BE2C (cell line): Measurements from ENCODE around the gene ZNF782.
"Not testable (repeated sequence)": the region's sequence is repeated elsewhere in the genome, so short reads cannot be mapped to it uniquely, and the experiment has no call there.

Source experiments
- DNase-seq: peaks from one replicate; pipeline ENCODE4 v3.0.0-alpha.2; 2020
- H3K27me3 ChIP-seq: fragments of 250-450 bp; sonication (Bioruptor Pico); 2 replicates; pipeline ENCODE4 v1.5.1; 2020; ENCODE audit warnings: mild to moderate bottlenecking
- H3K36me3 ChIP-seq: fragments of 250-450 bp; sonication (Bioruptor Pico); 2 replicates; pipeline ENCODE4 v1.5.1; 2020; ENCODE audit warnings: mild to moderate bottlenecking
- H3K4me1 ChIP-seq: fragments of 250-450 bp; sonication (Bioruptor Pico); 2 replicates; pipeline ENCODE4 v1.5.1; 2020
- H3K4me3 ChIP-seq: 2 replicates; pipeline ENCODE4 v1.5.1; 2011; ENCODE audit warnings: low read depth, low read length
- H3K9me3 ChIP-seq: fragments of 250-450 bp; sonication (Bioruptor Pico); 2 replicates; pipeline ENCODE4 v1.5.1; 2020
- CTCF ChIP-seq: IDR thresholded peaks from 2 replicates; pipeline ENCODE4 v1.5.1; 2012; ENCODE audit warnings: mild to moderate bottlenecking, low read depth, low read length

ZNF782 gene

GRCh38 chr9:96868709-96869108, 14.4 kb upstream of the ZNF782 start:
- TF ChIP-seq CTCF, result no peak
- no peaks in the 10 kb centered on the region for H3K4me1 ChIP-seq
- H3K9me3 ChIP-seq, result no peaks in the 10 kb centered on the region
- H3K27me3 ChIP-seq, result peaks cover 14% of the 10 kb centered on the region
- no peaks in the 10 kb centered on the region for H3K36me3 ChIP-seq
- no peak overlapping the region for H3K4me3 ChIP-seq
- DNase-seq, result no peak

- no peak for DNase-seq
- H3K9me3 ChIP-seq, result no peaks in the 10 kb centered on the region
- H3K4me3 ChIP-seq, result no peak overlapping the region
- no peaks in the 10 kb centered on the region for H3K4me1 ChIP-seq
- H3K36me3 ChIP-seq, result no peaks in the 10 kb centered on the region
- no peak for TF ChIP-seq CTCF
- H3K27me3 ChIP-seq, result peaks cover 15% of the 10 kb centered on the region
These were observed 12.9 kb upstream of the ZNF782 start for GRCh38 chr9:96867079-96867804.

DNA sequence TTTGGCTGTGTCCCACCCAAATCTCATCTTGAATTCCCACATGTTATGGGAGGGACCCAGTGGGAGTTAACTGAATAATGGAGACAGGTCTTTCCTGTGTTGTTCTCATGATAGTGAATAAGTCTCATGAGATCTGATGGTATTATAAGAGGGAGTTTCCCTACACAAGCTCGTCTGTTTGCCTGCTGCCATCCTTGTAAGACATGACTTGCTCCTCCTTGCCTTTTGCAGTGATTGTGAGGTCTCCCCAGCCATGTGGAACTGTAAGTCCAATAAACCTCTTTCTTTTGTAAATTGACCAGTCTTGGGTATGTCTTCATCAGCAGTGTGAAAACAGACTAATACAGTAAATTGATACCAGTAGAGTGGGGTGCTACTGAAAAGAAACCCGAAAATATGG, 10.9 kb upstream of the ZNF782 start:
- not testable (repeated sequence) for H3K4me1 ChIP-seq, H3K9me3 ChIP-seq, H3K36me3 ChIP-seq, H3K4me3 ChIP-seq, DNase-seq
- peaks cover 15% of the 10 kb centered on the region for H3K27me3 ChIP-seq

DNA sequence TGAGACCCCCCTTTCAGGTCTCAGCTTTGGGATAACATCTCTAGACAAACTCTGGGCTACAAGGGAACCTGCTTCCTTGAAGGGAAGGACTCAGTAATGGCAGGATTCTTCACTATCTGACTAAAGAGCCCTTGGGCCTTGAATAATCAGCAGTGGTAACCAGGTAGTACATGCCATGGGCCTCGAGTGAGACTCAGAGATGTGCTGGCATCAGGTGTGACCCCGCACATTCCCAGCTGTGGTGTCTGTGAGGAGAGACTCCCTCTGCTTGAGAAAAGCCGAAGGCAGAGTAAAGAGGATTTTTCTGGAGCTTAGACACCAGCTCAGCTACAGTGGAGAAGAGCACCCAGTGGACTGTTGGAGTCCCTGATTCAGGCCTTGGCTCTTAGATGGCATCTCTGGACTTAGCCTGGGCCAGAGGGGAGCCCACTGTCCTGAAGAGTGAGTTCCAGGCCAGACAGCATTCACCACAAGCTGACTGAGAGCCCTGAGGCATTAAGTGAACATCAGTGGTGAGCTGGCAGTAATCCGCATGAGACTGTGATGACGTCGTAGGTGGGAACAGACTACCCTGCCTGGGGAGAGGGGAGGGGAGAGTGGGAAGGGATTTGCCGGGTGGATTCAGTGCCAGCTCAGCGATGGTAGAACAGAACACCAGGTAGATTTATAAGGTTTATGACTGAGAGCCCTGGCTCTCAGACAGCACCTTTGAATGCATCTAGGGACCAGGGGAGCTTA, 5.3 kb upstream of the ZNF782 start:
- Histone ChIP-seq H3K36me3 (no peaks in the 10 kb centered on the region), H3K9me3 (no peaks in the 10 kb centered on the region), H3K27me3 (peaks cover 7% of the 10 kb centered on the region; the same call in 1 of the 2 replicates), H3K4me1 (0 out of 2 replicates have a peak, but pooled peaks cover 2% of the 10 kb centered on the region), H3K4me3 (no peak overlapping the region)
- no peak for TF ChIP-seq CTCF
- DNase-seq, result peak; percentile 69

DNA sequence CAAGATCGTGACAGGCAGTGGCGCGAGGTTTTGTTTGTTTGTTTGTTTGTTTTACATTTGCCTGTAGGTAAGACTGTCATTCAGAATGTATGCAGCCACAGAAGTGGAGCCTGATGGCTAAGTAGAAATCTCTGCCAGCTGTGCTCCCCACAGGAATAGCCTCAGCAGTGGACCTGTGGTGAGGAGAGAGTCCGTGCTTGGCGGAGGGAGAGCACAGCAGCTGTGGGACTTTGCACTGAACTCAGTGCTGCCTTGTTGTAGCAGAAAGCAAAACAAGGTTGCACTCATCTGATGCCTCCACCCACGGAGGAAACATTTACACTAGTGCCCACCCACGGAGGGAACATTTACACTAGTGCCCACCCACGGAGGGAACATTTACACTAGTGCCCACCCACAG, 4.4 kb upstream of the ZNF782 start:
- Histone ChIP-seq H3K9me3 (no peaks in the 10 kb centered on the region), H3K27me3 (0 out of 2 replicates have a peak, but pooled peaks cover 3% of the 10 kb centered on the region), H3K4me1 (0 out of 2 replicates have a peak, but pooled peaks cover 2% of the 10 kb centered on the region), H3K4me3 (no peak overlapping the region), H3K36me3 (no peaks in the 10 kb centered on the region)
- no peak for DNase-seq
- no peak for TF ChIP-seq CTCF

DNA sequence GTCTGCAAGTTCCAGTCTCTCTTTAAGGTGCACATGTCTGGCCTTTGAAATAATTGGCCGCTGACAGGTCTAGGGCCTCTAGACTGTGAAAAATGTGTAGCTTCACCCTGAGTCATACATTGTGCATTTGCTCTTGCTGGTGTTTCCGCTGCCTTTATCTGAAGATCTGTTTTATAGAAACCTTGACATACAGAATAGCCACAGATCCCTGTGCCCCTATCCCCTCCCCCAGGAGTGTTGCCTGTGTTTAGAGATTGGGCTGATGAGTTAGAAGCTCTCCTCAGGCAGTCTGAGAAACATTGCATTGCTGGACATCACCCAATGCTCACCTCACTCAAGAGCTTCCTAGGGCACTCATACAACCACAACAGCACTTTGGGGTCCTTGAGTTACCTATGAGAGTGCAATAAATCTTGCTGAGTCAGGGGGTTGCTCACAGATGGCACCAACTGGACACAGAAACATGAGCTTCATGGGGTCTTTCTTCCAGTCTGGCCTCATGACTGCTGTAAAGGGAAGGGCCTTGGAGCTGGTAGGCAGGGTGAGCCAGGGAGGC, 3.8 kb upstream of the ZNF782 start:
- H3K4me1 ChIP-seq, result 0 out of 2 replicates have a peak, but pooled peaks cover 2% of the 10 kb centered on the region
- H3K4me3 ChIP-seq, result no peak overlapping the region
- no peaks in the 10 kb centered on the region for H3K9me3 ChIP-seq
- H3K27me3 ChIP-seq, result no peaks in the 10 kb centered on the region
- H3K36me3 ChIP-seq, result no peaks in the 10 kb centered on the region
- TF ChIP-seq CTCF, result no peak
- no peak for DNase-seq
